Osteocyte (in vitro differentiated cells): ENCODE measurements around the gene JPT1. TPM values are rescaled to one million over a fixed set of nuclear protein-coding genes. Genes with fewer than 3 reads are reported as not detected.

Source experiments
- DNase-seq: peaks from one replicate; pipeline ENCODE4 v3.0.0; 2021; ENCODE audit warnings: mixed read lengths; ENCODE audit not compliant: unreplicated experiment; ENCODE audit errors: extremely low spot score
- H3K27ac Mint-ChIP-seq: one replicate; pipeline ENCODE4 v1.8.0; 2021; ENCODE audit warnings: mild to moderate bottlenecking, mixed read lengths; ENCODE audit not compliant: unreplicated experiment
- H3K27me3 Mint-ChIP-seq: one replicate; pipeline ENCODE4 v1.8.0; 2021; ENCODE audit warnings: mixed read lengths; ENCODE audit not compliant: unreplicated experiment
- H3K36me3 Mint-ChIP-seq: one replicate; pipeline ENCODE4 v1.8.0; 2021; ENCODE audit warnings: mixed read lengths; ENCODE audit not compliant: unreplicated experiment
- H3K4me1 Mint-ChIP-seq: one replicate; pipeline ENCODE4 v1.8.0; 2021; ENCODE audit warnings: mixed read lengths; ENCODE audit not compliant: unreplicated experiment
- H3K4me3 Mint-ChIP-seq: one replicate; pipeline ENCODE4 v1.8.0; 2021; ENCODE audit warnings: mild to moderate bottlenecking, moderate library complexity, mixed read lengths; ENCODE audit not compliant: unreplicated experiment
- H3K9me3 Mint-ChIP-seq: one replicate; pipeline ENCODE4 v1.8.0; 2021; ENCODE audit warnings: mixed read lengths; ENCODE audit not compliant: unreplicated experiment
- total RNA-seq: library from RNA; stranded (reverse); gene quantifications from 2 replicates; pipeline ENCODE4 v1.2.1, GENCODE V29; 2021
- TF ChIP-seq, protein P1 (sequence below): fragments of 200-600 bp; sonication (generic); IDR thresholded peaks from 2 replicates; pipeline ENCODE4 v1.5.0; 2021; ENCODE audit warnings: antibody characterized with exemption, mild to moderate bottlenecking, moderate library complexity

Gene JPT1
- total RNA-seq, 1 donor from 2014 or later = 95.9 TPM

DNA sequence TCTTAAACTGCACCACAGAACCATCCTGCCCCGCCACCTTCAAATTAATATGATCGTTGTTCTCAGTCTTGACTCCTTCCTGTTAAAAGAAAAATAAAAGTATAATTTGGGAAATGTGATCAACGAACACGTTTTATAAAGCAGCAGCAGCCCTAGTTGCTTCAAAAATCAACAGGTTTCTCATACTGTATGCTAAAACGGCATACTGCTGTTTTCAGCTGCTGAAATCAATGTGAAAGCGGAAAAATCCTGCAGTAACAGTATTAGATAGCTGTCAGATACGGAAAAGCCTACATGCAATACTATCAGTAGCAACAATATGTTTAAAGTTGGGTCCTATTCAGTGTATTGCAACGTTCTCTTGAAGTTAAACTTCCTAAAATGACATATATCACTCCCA is 26.8 kb upstream of the JPT1 start:
- no peak for DNase-seq
- Mint-ChIP-seq H3K36me3 (peaks cover 12% of the 10 kb centered on the region), H3K27me3 (no peaks in the 10 kb centered on the region), H3K4me1 (peaks cover 30% of the 10 kb centered on the region), H3K27ac (peak overlapping the region; percentile 81), H3K4me3 (peak overlapping the region; percentile 91), H3K9me3 (no peaks in the 10 kb centered on the region)
- TF ChIP-seq, protein P1, sequence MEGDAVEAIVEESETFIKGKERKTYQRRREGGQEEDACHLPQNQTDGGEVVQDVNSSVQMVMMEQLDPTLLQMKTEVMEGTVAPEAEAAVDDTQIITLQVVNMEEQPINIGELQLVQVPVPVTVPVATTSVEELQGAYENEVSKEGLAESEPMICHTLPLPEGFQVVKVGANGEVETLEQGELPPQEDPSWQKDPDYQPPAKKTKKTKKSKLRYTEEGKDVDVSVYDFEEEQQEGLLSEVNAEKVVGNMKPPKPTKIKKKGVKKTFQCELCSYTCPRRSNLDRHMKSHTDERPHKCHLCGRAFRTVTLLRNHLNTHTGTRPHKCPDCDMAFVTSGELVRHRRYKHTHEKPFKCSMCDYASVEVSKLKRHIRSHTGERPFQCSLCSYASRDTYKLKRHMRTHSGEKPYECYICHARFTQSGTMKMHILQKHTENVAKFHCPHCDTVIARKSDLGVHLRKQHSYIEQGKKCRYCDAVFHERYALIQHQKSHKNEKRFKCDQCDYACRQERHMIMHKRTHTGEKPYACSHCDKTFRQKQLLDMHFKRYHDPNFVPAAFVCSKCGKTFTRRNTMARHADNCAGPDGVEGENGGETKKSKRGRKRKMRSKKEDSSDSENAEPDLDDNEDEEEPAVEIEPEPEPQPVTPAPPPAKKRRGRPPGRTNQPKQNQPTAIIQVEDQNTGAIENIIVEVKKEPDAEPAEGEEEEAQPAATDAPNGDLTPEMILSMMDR = no peak

DNA sequence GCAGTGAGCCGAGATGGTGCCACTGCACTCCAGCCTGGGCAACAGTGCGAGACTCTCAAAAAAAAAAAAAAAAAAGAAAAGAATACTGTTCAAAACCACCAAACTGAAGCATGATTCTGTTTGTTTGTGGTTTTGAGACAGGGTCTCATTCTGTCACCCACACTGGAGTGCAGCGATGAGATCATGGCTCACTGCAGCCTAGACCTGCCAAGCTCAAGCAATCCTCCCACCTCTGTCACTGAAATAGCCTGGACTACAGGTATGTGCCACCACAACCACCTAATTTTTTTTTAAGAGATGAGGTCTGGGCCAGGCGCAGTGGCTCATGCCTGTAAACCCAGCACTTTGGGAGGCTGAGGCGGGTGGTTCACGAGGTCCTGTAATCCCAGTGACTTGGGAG is 24.1 kb upstream of the JPT1 start:
- DNase-seq = no peak
- TF ChIP-seq, protein P1 = no peak
- Mint-ChIP-seq H3K9me3 (no peaks in the 10 kb centered on the region), H3K27ac (no peak overlapping the region), H3K27me3 (no peaks in the 10 kb centered on the region), H3K36me3 (peaks cover 23% of the 10 kb centered on the region), H3K4me1 (peaks cover 19% of the 10 kb centered on the region), H3K4me3 (no peak overlapping the region)

DNA sequence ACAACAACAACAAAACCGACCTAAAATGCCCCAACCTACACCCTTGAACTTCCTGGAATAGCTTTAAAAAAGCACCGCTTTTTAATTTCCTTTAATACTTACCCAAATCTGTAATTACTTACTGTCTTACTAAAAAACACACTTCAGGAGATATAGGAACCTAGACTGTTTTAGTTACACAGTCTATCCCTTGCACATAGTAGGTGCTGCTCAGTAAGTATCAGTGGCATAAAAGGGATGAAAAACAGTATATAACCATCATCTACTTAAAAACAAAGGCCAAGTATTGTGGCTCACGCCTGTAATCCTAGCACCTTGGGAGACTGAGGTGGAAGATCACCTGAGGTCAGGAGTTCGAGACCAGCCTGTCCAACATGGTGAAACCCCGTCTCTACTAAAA is 22.3 kb upstream of the JPT1 start:
- H3K4me1 Mint-ChIP-seq = peaks cover 14% of the 10 kb centered on the region
- H3K4me3 Mint-ChIP-seq = no peak overlapping the region
- no peaks in the 10 kb centered on the region for H3K9me3 Mint-ChIP-seq
- H3K36me3 Mint-ChIP-seq = peaks cover 35% of the 10 kb centered on the region
- DNase-seq = no peak
- H3K27me3 Mint-ChIP-seq = no peaks in the 10 kb centered on the region
- TF ChIP-seq, protein P1 = no peak
- no peak overlapping the region for H3K27ac Mint-ChIP-seq

DNA sequence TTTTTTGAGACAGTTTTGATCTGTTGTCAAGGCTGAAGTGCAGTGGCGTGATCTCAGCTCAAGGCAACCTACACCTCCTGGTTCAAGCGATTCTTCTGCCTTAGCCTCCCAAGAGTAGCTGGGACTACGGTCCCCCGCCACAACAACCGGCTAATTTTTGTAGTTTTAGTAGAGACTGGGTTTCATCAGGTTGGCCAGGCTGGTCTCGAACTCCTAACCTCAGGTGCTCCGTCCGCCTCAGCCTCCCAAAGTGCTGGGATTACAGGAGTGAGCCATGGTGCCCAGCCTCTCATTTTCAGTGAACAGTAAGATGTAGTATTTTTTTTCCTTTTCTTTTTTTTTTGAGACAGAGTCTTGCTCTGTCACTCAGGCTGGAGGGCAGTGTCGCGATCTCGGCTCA is 20.7 kb upstream of the JPT1 start:
- Mint-ChIP-seq H3K36me3 (peaks cover 38% of the 10 kb centered on the region), H3K4me3 (no peak overlapping the region), H3K9me3 (no peaks in the 10 kb centered on the region), H3K27ac (no peak overlapping the region), H3K27me3 (no peaks in the 10 kb centered on the region), H3K4me1 (peaks cover under 1% of the 10 kb centered on the region)
- DNase-seq = no peak
- TF ChIP-seq, protein P1 = no peak

DNA sequence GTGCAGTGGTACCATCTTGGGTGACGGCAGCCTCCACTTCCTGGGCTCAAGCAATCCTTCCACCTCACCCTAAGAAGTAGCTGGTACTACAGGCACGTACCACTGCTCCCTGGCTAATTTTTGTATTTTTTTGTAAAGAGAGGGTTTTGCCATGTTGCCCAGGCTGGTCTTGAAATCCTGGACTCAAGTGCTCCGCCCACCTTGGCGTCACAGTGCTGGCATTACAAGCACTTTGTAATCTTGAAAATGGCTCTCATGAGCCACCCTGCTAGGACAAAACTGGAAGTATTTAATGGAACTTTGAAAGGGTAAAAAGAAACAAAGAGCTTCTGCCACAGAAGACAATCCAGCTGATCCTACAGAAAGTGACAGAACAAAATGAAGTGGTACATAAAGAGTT is 19.2 kb upstream of the JPT1 start:
- no peak overlapping the region for H3K4me3 Mint-ChIP-seq
- no peaks in the 10 kb centered on the region for H3K9me3 Mint-ChIP-seq
- H3K27me3 Mint-ChIP-seq = no peaks in the 10 kb centered on the region
- TF ChIP-seq, protein P1 = no peak
- H3K36me3 Mint-ChIP-seq = peaks cover 32% of the 10 kb centered on the region
- no peak for DNase-seq
- no peak overlapping the region for H3K27ac Mint-ChIP-seq
- no peaks in the 10 kb centered on the region for H3K4me1 Mint-ChIP-seq
